Measurements from ENCODE around the gene BRI3.

GRCh38 chr7:98240961-98241673 is 40.4 kb upstream of the BRI3 start:
- peak; percentile 67 to 84 (median 81) for TF ChIP-seq CTCF (IDR thresholded peaks at IDR 0.05)
- no peak for TF ChIP-seq POLR2A (IDR thresholded peaks at IDR 0.05)
